Cardiac septum (tissue), 1 donor: ENCODE measurements around the gene CSNK1G1. TPM values are rescaled to one million over a fixed set of nuclear protein-coding genes. Genes with fewer than 3 reads are reported as not detected.
"Not testable (repeated sequence)": the region's sequence is repeated elsewhere in the genome, so short reads cannot be mapped to it uniquely, and the experiment has no call there.

Experiments used
- DNase-seq: peaks from one replicate; pipeline ENCODE4 v3.0.0-alpha.2; 2020; ENCODE audit warnings: low spot score
- intact Hi-C: fragments of 100-400 bp; cut with DNase I; formaldehyde crosslinking; loops from one replicate; pipeline ENCODE4 v1.14.0; 2022
- total RNA-seq: library from RNA; stranded (reverse); fragmentation: NEBNext Ultra II Directional; extraction: Animal tissue kit (Norgen Biotek cat#: 25700); gene quantifications from one replicate; pipeline ENCODE4 v1.2.1, GENCODE V29; 2021
- donor health status: DM: no; HTN: no; CAD: no.

Gene CSNK1G1
- total RNA-seq, 1 donor from 2014 or later = 8.3 TPM

GRCh38 chr15:64310036-64310435 lies 45.9 kb downstream of the CSNK1G1 start:
- intact Hi-C loops = no loop called here
- DNase-seq = no peak

GRCh38 chr15:64305261-64305660 lies 50.7 kb downstream of the CSNK1G1 start:
- intact Hi-C loops = no loop called here
- DNase-seq = no peak

- DNase-seq = no peak
- intact Hi-C loops = loop anchor here (10.0 kb wide), 1 partner anchor 65 kb away; no protein-coding TSS in a partner anchor
These were observed 66.4 kb downstream of the CSNK1G1 start for GRCh38 chr15:64289550-64289949.

- intact Hi-C loops = loop anchor here (10.0 kb wide), 1 partner anchor 64 kb away; no protein-coding TSS in a partner anchor
- no peak for DNase-seq
These were observed 67.0 kb downstream of the CSNK1G1 start for GRCh38 chr15:64288999-64289398.

- intact Hi-C loops = loop anchor here (10.0 kb wide), 1 partner anchor 64 kb away; no protein-coding TSS in a partner anchor
- DNase-seq = no peak
These were observed 67.4 kb downstream of the CSNK1G1 start for GRCh38 chr15:64288577-64288976.

GRCh38 chr15:64287953-64288352 lies 68.0 kb downstream of the CSNK1G1 start:
- intact Hi-C loops = loop anchor here (10.0 kb wide), 1 partner anchor 63 kb away; no protein-coding TSS in a partner anchor
- no peak for DNase-seq

GRCh38 chr15:64286473-64286872 lies 69.5 kb downstream of the CSNK1G1 start:
- DNase-seq = no peak
- intact Hi-C loops = loop anchor here (10.0 kb wide), 1 partner anchor 62 kb away; no protein-coding TSS in a partner anchor

GRCh38 chr15:64285871-64286270 lies 70.1 kb downstream of the CSNK1G1 start:
- DNase-seq = no peak
- intact Hi-C loops = loop anchor here (10.0 kb wide), 1 partner anchor 61 kb away; no protein-coding TSS in a partner anchor

- intact Hi-C loops = loop anchor here (10.0 kb wide), 1 partner anchor 60 kb away; no protein-coding TSS in a partner anchor
- no peak for DNase-seq
These were observed 70.8 kb downstream of the CSNK1G1 start for GRCh38 chr15:64285150-64285549.

GRCh38 chr15:64284042-64284441 lies 71.9 kb downstream of the CSNK1G1 start:
- no peak for DNase-seq
- intact Hi-C loops = loop anchor here (10.0 kb wide), 1 partner anchor 59 kb away; no protein-coding TSS in a partner anchor

- DNase-seq = no peak
- intact Hi-C loops = loop anchor here (10.0 kb wide), 1 partner anchor 58 kb away; no protein-coding TSS in a partner anchor
These were observed 73.3 kb downstream of the CSNK1G1 start for GRCh38 chr15:64282701-64283100.

- intact Hi-C loops = no loop called here
These were observed 76.8 kb downstream of the CSNK1G1 start for GRCh38 chr15:64279131-64279530.

GRCh38 chr15:64275934-64276333 lies 80.0 kb downstream of the CSNK1G1 start:
- no peak for DNase-seq
- intact Hi-C loops = no loop called here

More at GRCh38 chr15:64279131-64279530, 76.8 kb downstream of the CSNK1G1 start:
- DNase-seq = no peak

- intact Hi-C loops = no loop called here
- no peak for DNase-seq
These were observed 81.5 kb downstream of the CSNK1G1 start for GRCh38 chr15:64274341-64274950.

GRCh38 chr15:64267331-64267973 lies 88.5 kb downstream of the CSNK1G1 start:
- no peak for DNase-seq
- intact Hi-C loops = no loop called here

- DNase-seq, intact Hi-C loops: not testable (repeated sequence)
These were observed 90.8 kb downstream of the CSNK1G1 start for GRCh38 chr15:64265188-64265587.

- intact Hi-C loops = no loop called here
- DNase-seq = no peak
These were observed 91.5 kb downstream of the CSNK1G1 start for GRCh38 chr15:64264502-64264901.

- DNase-seq = no peak
- intact Hi-C loops = no loop called here
These were observed 92.4 kb downstream of the CSNK1G1 start for GRCh38 chr15:64263567-64263966.

GRCh38 chr15:64256051-64256450 lies 99.9 kb downstream of the CSNK1G1 start:
- intact Hi-C loops = no loop called here
- DNase-seq = no peak

GRCh38 chr15:64251658-64252057 lies 104.3 kb downstream of the CSNK1G1 start:
- no peak for DNase-seq
- intact Hi-C loops = no loop called here

GRCh38 chr15:64251121-64251520 lies 104.9 kb downstream of the CSNK1G1 start:
- intact Hi-C loops = no loop called here
- no peak for DNase-seq
